ENCODE data around the gene TACR3.

DNA sequence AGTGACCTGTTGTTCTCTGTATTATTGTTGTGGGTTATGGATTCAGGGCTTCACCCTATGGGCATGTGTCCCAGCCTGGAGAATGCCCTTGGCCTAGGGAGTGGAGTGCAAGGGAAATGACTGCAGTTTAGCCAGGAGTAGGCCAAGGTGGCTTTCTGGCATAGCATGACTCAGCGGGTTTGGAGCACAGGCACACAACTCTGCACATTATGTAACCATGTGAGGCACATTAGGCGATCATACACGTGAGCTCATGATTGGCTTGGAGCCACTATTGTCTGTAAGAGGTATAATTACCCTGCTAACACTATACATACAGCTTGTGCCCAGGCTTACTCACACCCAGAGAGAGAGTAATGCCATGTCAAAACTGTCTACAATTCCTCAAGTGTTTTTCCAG is 35.1 kb upstream of the TACR3 start:
- TF ChIP-seq, protein P1, sequence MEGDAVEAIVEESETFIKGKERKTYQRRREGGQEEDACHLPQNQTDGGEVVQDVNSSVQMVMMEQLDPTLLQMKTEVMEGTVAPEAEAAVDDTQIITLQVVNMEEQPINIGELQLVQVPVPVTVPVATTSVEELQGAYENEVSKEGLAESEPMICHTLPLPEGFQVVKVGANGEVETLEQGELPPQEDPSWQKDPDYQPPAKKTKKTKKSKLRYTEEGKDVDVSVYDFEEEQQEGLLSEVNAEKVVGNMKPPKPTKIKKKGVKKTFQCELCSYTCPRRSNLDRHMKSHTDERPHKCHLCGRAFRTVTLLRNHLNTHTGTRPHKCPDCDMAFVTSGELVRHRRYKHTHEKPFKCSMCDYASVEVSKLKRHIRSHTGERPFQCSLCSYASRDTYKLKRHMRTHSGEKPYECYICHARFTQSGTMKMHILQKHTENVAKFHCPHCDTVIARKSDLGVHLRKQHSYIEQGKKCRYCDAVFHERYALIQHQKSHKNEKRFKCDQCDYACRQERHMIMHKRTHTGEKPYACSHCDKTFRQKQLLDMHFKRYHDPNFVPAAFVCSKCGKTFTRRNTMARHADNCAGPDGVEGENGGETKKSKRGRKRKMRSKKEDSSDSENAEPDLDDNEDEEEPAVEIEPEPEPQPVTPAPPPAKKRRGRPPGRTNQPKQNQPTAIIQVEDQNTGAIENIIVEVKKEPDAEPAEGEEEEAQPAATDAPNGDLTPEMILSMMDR (IDR thresholded peaks at IDR 0.05): no peak
- TF ChIP-seq POLR2A (IDR thresholded peaks at IDR 0.05): no peak

Measured in testis (tissue), 2 donors.